Ascending aorta (tissue), 2 donors: ENCODE data around the gene TPSG1. TPM values are rescaled to one million over a fixed set of nuclear protein-coding genes. Genes with fewer than 3 reads are reported as not detected.

Experiments
- DNase-seq, 2 donors: peaks; one replicate each; pipeline ENCODE4 v3.0.0-alpha.2; 2019; ENCODE audit warnings: low spot score in 2 of 2
- H3K27ac ChIP-seq, 2 donors: fragments of 200-600 bp; sonication (generic); one replicate each; pipeline ENCODE4 v1.5.1; 2016 to 2017; ENCODE audit warnings: mild to moderate bottlenecking in 1 of 2
- H3K27me3 ChIP-seq: fragments of 200-600 bp; sonication (generic); one replicate; pipeline ENCODE4 v1.5.1; 2017
- H3K36me3 ChIP-seq, 2 donors: fragments of 200-600 bp; sonication (generic); one replicate each; pipeline ENCODE4 v1.5.1; 2016
- H3K4me1 ChIP-seq, 2 donors: fragments of 200-600 bp; sonication (generic); one replicate each; pipeline ENCODE4 v1.5.1; 2016 to 2017; ENCODE audit warnings: mild to moderate bottlenecking in 1 of 2
- H3K4me3 ChIP-seq, 2 donors: fragments of 200-600 bp; sonication (generic); one replicate each; pipeline ENCODE4 v1.5.1; 2016 to 2017; ENCODE audit warnings: mild to moderate bottlenecking in 1 of 2
- H3K9me3 ChIP-seq, 2 donors: fragments of 200-600 bp; sonication (generic); one replicate each; pipeline ENCODE4 v1.5.1; 2016
- CTCF ChIP-seq, 3 experiments: fragments of 200-600 bp in 2 of 3; fragments of 450-650 bp in 1 of 3; sonication (generic) in 2 of 3; IDR thresholded peaks; one replicate each; pipeline ENCODE4 v1.5.1; 2016 to 2019; ENCODE audit warnings: antibody characterized with exemption in 3 of 3, mild to moderate bottlenecking in 1 of 3, moderate library complexity in 1 of 3
- intact Hi-C: fragments of 100-400 bp; cut with DNase I; formaldehyde crosslinking; loops from one replicate; pipeline ENCODE4 v1.15.1; 2023
- total RNA-seq: library from RNA; depleted of rRNA; stranded (reverse); fragments of >200 nt; gene quantifications from one replicate; pipeline ENCODE4 v1.1.0, GENCODE V29; 2016

The TPSG1 gene
- total RNA-seq, 1 donor from 2014 or later, result not detected

GRCh38 chr16:1178295-1178910 lies 46.7 kb downstream of the TPSG1 start:
- no peaks in the 10 kb centered on the region for H3K36me3 ChIP-seq
- no peaks in the 10 kb centered on the region for H3K27me3 ChIP-seq
- no peak for TF ChIP-seq CTCF (IDR thresholded peaks at IDR 0.05)
- peaks cover 19 to 29% of the 10 kb centered on the region in 2 donors for H3K4me1 ChIP-seq
- H3K4me3 ChIP-seq, result no peak overlapping the region
- DNase-seq, result no peak
- no peak overlapping the region for H3K27ac ChIP-seq
- intact Hi-C loops, result no loop called here
- H3K9me3 ChIP-seq, result no peaks in the 10 kb centered on the region

- no peaks in the 10 kb centered on the region for H3K9me3 ChIP-seq
- TF ChIP-seq CTCF (IDR thresholded peaks at IDR 0.05), result no peak
- no peaks in the 10 kb centered on the region for H3K27me3 ChIP-seq
- no peak overlapping the region for H3K27ac ChIP-seq
- intact Hi-C loops, result no loop called here
- DNase-seq, result no peak
- H3K4me1 ChIP-seq, result peaks cover 15 to 23% of the 10 kb centered on the region in 2 donors
- H3K36me3 ChIP-seq, result no peaks in the 10 kb centered on the region
- H3K4me3 ChIP-seq, result no peak overlapping the region
Measured at GRCh38 chr16:1177750-1178149, 47.3 kb downstream of the TPSG1 start.

GRCh38 chr16:1177053-1177452 lies 48.0 kb downstream of the TPSG1 start:
- intact Hi-C loops, result no loop called here
- H3K4me3 ChIP-seq, result no peak overlapping the region
- no peak for DNase-seq
- no peak for TF ChIP-seq CTCF (IDR thresholded peaks at IDR 0.05)
- H3K27ac ChIP-seq, result no peak overlapping the region
- H3K4me1 ChIP-seq, result peaks cover 13 to 17% of the 10 kb centered on the region in 2 donors
- no peaks in the 10 kb centered on the region for H3K36me3 ChIP-seq
- H3K9me3 ChIP-seq, result no peaks in the 10 kb centered on the region
- H3K27me3 ChIP-seq, result no peaks in the 10 kb centered on the region

- intact Hi-C loops, result no loop called here
- TF ChIP-seq CTCF (IDR thresholded peaks at IDR 0.05), result no peak
- H3K4me3 ChIP-seq, result no peak overlapping the region
- DNase-seq, result no peak
- H3K36me3 ChIP-seq, result no peaks in the 10 kb centered on the region
- H3K4me1 ChIP-seq, result peaks cover 9 to 11% of the 10 kb centered on the region in 2 donors
- H3K27me3 ChIP-seq, result no peaks in the 10 kb centered on the region
- H3K9me3 ChIP-seq, result no peaks in the 10 kb centered on the region
- H3K27ac ChIP-seq, result no peak overlapping the region
Measured at GRCh38 chr16:1176280-1176897, 48.7 kb downstream of the TPSG1 start.

- H3K4me1 ChIP-seq, result peaks cover 4 to 5% of the 10 kb centered on the region in 2 donors
- no peaks in the 10 kb centered on the region for H3K9me3 ChIP-seq
- DNase-seq, result no peak
- TF ChIP-seq CTCF (IDR thresholded peaks at IDR 0.05), result no peak
- H3K27ac ChIP-seq, result no peak overlapping the region
- no peaks in the 10 kb centered on the region for H3K36me3 ChIP-seq
- H3K4me3 ChIP-seq, result no peak overlapping the region
- intact Hi-C loops, result no loop called here
- H3K27me3 ChIP-seq, result no peaks in the 10 kb centered on the region
Measured at GRCh38 chr16:1175566-1176279, 49.3 kb downstream of the TPSG1 start.
